ENCODE measurements around the gene MEIS3. TPM values are rescaled to one million over a fixed set of nuclear protein-coding genes. Genes with fewer than 3 reads are reported as not detected.

Gene MEIS3
- total RNA-seq, 1 experiment from 2014 or later: 1.3 TPM

DNA sequence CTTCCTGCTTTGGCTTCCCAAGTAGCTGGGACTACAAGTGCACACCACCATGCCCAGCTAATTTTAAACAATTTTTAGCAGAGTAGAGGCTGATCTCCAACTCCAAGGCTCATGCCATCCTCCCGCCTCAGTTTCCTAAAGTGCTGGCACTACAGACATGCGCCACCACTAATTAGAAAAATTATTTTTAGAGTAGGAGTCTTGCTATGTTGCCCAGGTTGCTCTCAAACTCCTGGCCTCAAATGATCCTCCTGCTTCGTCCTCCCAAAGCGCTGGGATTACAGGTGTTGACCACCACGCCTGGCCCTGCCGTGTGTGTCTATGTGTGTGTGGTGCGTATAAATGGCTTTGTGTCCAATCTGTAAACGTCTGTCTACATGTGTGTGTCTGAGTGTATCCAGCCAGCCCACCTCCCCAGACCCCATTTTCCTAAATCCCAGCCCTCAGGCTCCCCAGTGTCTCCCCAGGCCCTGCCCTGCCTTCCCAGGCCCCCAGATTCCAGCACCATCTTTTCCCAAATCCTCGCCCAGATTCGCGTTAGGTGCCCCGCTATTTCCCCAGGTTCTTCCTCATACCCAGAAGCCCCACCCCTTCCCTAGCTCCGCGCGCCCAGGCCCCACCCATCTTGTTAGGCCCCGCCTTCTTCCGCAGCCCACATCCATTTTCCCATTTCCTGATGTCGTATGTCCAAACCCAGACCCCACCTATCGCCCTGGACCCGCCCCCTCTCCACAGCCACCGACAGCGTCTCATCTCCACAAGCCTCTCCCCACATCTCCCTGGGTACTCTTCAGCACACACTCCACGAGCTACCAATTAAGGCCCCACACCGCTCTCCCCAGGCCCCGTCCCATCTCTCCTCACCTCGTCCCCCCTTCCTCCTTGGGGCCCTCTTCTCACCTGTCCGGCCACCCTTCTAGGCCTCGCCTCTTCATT is 27.5 kb upstream of the MEIS3 start:
- POLR2A ChIA-PET (ENCODE audit: unreplicated experiment): no interaction called here
- Histone ChIP-seq H3K9me3 (ENCODE audit: low read length) (no peaks in the 10 kb centered on the region), H4K20me1 (ENCODE audit: low read length) (no peaks in the 10 kb centered on the region), H3F3A (ENCODE audit: low read length, unreplicated experiment) (no peaks in the 10 kb centered on the region), H3K4me2 (ENCODE audit: low read length) (peak overlapping the region; percentile 39), H3K9ac (ENCODE audit: low read length) (no peak overlapping the region), H3K27me3 (ENCODE audit: low read length) (peaks cover 19% of the 10 kb centered on the region), H3K4me3 (ENCODE audit: low read length) (no peak overlapping the region), H3K79me2 (ENCODE audit: low read length) (no peaks in the 10 kb centered on the region), H2AFZ (ENCODE audit: low read length) (no peak overlapping the region), H3K9me2 (replicated peaks; ENCODE audit: low read length) (no peaks in the 10 kb centered on the region), H3K36me3 (ENCODE audit: low read depth, low read length) (no peaks in the 10 kb centered on the region), H3K27ac (ENCODE audit: low read length) (no peak overlapping the region), H3K4me1 (ENCODE audit: insufficient read depth, low read length) (no peaks in the 10 kb centered on the region)
- CTCF ChIA-PET: interaction anchor here (0.5 kb wide), 1 partner anchor 260 kb away, joined by 3 read pairs; no protein-coding TSS in a partner anchor
- no TSS peak for BruUV-seq (replicated peaks)
- ATAC-seq (no peak), DNase-seq (peak; percentile 16)
- TF ChIP-seq, protein P1, sequence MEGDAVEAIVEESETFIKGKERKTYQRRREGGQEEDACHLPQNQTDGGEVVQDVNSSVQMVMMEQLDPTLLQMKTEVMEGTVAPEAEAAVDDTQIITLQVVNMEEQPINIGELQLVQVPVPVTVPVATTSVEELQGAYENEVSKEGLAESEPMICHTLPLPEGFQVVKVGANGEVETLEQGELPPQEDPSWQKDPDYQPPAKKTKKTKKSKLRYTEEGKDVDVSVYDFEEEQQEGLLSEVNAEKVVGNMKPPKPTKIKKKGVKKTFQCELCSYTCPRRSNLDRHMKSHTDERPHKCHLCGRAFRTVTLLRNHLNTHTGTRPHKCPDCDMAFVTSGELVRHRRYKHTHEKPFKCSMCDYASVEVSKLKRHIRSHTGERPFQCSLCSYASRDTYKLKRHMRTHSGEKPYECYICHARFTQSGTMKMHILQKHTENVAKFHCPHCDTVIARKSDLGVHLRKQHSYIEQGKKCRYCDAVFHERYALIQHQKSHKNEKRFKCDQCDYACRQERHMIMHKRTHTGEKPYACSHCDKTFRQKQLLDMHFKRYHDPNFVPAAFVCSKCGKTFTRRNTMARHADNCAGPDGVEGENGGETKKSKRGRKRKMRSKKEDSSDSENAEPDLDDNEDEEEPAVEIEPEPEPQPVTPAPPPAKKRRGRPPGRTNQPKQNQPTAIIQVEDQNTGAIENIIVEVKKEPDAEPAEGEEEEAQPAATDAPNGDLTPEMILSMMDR (conservative IDR thresholded peaks at IDR 0.05; ENCODE audit: low read depth, low read length): no peak
- no peak for TF ChIP-seq EZH2phosphoT487 (IDR thresholded peaks at IDR 0.05; ENCODE audit: borderline replicate concordance, low read length)
- no peak for TF ChIP-seq EZH2 (IDR thresholded peaks at IDR 0.05; ENCODE audit: low read length, unreplicated experiment)
- intact Hi-C loops (cut with micrococcal nuclease): no loop called here

DNA sequence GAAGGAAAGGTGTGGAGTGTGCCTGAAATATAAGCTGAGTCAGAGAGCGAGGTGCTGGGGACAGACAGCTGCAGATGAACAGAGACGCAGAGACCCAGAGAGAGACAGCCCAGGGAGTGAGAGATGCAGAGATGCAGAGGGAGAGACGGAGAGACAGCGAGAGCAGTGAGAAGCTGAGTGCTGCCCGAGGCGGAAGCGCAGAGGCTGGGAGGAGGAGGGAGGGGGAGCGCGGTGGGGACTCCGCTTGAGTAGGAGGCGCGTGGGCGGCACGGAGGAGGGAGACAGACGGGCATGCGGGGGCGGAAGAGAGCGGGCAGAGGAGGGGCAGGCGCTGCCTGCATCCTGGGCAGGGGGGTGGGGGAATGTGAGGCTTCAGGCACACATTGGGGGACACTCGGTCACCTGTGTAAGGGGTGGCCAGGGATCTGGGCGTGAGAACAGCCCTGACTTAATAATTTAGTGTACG is 26.6 kb upstream of the MEIS3 start:
- Histone ChIP-seq H3K9ac (ENCODE audit: low read length) (no peak overlapping the region), H3K4me1 (ENCODE audit: insufficient read depth, low read length) (no peaks in the 10 kb centered on the region), H4K20me1 (ENCODE audit: low read length) (no peaks in the 10 kb centered on the region), H3F3A (ENCODE audit: low read length, unreplicated experiment) (no peaks in the 10 kb centered on the region), H3K4me3 (ENCODE audit: low read length) (no peak overlapping the region), H3K9me2 (replicated peaks; ENCODE audit: low read length) (no peaks in the 10 kb centered on the region), H3K36me3 (ENCODE audit: low read depth, low read length) (no peaks in the 10 kb centered on the region), H3K27me3 (ENCODE audit: low read length) (peaks cover 19% of the 10 kb centered on the region), H3K27ac (ENCODE audit: low read length) (no peak overlapping the region), H3K9me3 (ENCODE audit: low read length) (no peaks in the 10 kb centered on the region), H3K79me2 (ENCODE audit: low read length) (no peaks in the 10 kb centered on the region), H2AFZ (ENCODE audit: low read length) (no peak overlapping the region), H3K4me2 (ENCODE audit: low read length) (peak overlapping the region; percentile 39)
- ChIA-PET POLR2A (ENCODE audit: unreplicated experiment) (no interaction called here), CTCF (interaction anchor here (0.5 kb wide), 1 partner anchor 261 kb away, joined by 3 read pairs; no protein-coding TSS in a partner anchor)
- ATAC-seq (peak; percentile 72), DNase-seq (peak; percentile 25)
- TF ChIP-seq EZH2phosphoT487 (IDR thresholded peaks at IDR 0.05; ENCODE audit: borderline replicate concordance, low read length): no peak
- TF ChIP-seq, protein P1 (conservative IDR thresholded peaks at IDR 0.05; ENCODE audit: low read depth, low read length): no peak
- no peak for TF ChIP-seq EZH2 (IDR thresholded peaks at IDR 0.05; ENCODE audit: low read length, unreplicated experiment)
- BruUV-seq (replicated peaks): no TSS peak
- intact Hi-C loops (cut with micrococcal nuclease): no loop called here

DNA sequence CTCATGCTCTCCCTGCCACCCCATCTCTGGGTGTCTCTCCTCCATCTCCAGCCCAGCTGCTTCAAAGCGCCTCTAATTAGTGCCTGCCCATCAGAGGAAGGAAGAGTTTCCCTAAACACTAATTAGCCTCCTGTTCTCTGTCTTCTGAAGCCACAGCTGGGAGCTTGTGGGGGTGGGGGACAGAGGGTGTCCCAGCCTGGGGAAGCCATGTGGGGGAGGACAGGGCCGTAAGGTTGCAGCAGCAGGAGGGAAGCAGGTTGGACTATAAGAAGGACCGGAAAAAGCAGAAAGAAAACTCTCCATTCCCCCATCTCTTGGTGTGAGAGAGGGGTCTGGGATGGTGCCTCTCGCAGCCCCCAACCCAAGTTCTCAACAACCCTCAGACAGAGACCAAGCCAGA is 26.2 kb upstream of the MEIS3 start:
- Histone ChIP-seq H3K9me3 (ENCODE audit: low read length) (no peaks in the 10 kb centered on the region), H2AFZ (ENCODE audit: low read length) (no peak overlapping the region), H3K27ac (ENCODE audit: low read length) (no peak overlapping the region), H3K4me1 (ENCODE audit: insufficient read depth, low read length) (no peaks in the 10 kb centered on the region), H3K4me3 (ENCODE audit: low read length) (no peak overlapping the region), H4K20me1 (ENCODE audit: low read length) (no peaks in the 10 kb centered on the region), H3K27me3 (ENCODE audit: low read length) (peaks cover 19% of the 10 kb centered on the region), H3K9me2 (replicated peaks; ENCODE audit: low read length) (no peaks in the 10 kb centered on the region), H3F3A (ENCODE audit: low read length, unreplicated experiment) (no peaks in the 10 kb centered on the region), H3K4me2 (ENCODE audit: low read length) (peak overlapping the region; percentile 39), H3K9ac (ENCODE audit: low read length) (no peak overlapping the region), H3K79me2 (ENCODE audit: low read length) (no peaks in the 10 kb centered on the region), H3K36me3 (ENCODE audit: low read depth, low read length) (no peaks in the 10 kb centered on the region)
- TF ChIP-seq EZH2 (IDR thresholded peaks at IDR 0.05; ENCODE audit: low read length, unreplicated experiment) (no peak), EZH2phosphoT487 (IDR thresholded peaks at IDR 0.05; ENCODE audit: borderline replicate concordance, low read length) (no peak)
- TF ChIP-seq, protein P1 (conservative IDR thresholded peaks at IDR 0.05; ENCODE audit: low read depth, low read length): no peak
- POLR2A ChIA-PET (ENCODE audit: unreplicated experiment): no interaction called here
- DNase-seq (no peak), ATAC-seq (no peak)
- BruUV-seq (replicated peaks): no TSS peak
- intact Hi-C loops (cut with micrococcal nuclease): no loop called here
- CTCF ChIA-PET: no interaction called here

Measured in PC-3 (cell line).